Hematopoietic multipotent progenitor cell treated with erythropoietin and hydrocortisone succinate and interleukin-3 and kit ligand, for 8 days (in vitro differentiated cells): ENCODE data around the gene ZNF888.
"Not testable (repeated sequence)": the region's sequence is repeated elsewhere in the genome, so short reads cannot be mapped to it uniquely, and the experiment has no call there.

Experiments
- DNase-seq: peaks from one replicate; pipeline ENCODE4 v3.0.0-alpha.2; 2015

ZNF888 gene

GRCh38 chr19:52941523-52941922 lies 18.3 kb upstream of the ZNF888 start:
- not testable (repeated sequence) for DNase-seq

DNA sequence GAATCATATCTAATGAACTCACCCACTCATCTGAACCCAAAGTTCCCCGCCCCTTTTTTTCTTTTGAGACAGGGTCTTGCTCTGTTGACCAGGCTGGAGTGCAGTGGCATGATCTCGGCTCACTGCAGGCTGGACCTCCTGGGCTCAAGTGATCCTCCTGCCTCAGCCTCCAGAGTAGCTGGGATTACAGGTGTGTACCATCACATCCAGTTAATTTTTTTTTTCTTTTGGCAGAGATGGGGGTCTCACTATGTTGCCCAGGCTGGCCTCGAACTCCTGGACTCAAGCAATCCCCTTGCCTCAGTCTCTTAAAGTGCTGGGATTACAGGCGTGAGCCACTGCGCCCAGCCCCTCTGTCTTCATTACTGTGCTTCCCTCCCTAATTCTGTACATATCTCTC lies 17.7 kb upstream of the ZNF888 start:
- not testable (repeated sequence) for DNase-seq

DNA sequence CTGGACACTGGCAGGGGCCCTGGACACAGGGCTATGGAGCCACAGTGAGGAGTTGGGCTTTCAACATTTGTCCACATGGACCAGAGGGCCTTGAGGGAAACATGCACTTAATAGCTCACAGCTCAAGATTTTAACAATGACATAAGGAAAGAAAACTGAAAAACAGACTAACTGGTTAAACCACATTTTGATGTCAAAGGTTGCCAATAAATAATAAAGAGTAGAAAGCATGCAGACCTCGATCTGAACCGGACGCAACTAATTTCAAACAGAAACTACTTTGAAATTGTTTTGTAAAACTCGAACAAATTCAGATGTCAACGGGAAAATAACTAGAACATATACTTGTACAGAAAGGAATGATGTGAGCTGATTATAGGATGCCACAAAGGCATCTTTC lies 15.5 kb upstream of the ZNF888 start:
- DNase-seq = no peak

DNA sequence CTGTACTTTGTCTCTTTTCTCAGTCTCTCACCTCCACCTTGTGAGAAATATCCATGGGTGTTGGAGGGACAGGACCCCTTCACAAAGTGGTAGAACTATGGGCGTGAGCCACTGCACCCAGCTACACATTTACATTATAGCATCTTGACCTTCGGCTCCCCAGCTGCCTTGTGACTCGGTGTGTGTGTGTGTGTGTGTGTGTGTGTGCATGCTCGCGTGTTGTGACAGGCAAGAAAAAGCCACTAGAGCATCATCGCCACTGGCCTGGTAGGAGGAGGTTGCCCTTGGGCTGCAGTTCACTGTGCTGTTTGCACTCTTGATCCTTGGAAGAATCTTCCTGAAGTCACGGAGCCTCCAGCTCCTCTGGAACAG lies 13.7 kb upstream of the ZNF888 start:
- DNase-seq = no peak

- DNase-seq = peak; percentile 97
Measured at GRCh38 chr19:52936151-52936953, 13.1 kb upstream of the ZNF888 start.

- no peak for DNase-seq
Measured at GRCh38 chr19:52935434-52935833, 12.2 kb upstream of the ZNF888 start.

GRCh38 chr19:52924641-52925040 lies 1.4 kb upstream of the ZNF888 start:
- not testable (repeated sequence) for DNase-seq

- DNase-seq = no peak
Measured at GRCh38 chr19:52923778-52924593, 758 bp upstream of the ZNF888 start.

- no peak for DNase-seq
Measured at GRCh38 chr19:52917531-52917930, 5.7 kb downstream of the ZNF888 start.

DNA sequence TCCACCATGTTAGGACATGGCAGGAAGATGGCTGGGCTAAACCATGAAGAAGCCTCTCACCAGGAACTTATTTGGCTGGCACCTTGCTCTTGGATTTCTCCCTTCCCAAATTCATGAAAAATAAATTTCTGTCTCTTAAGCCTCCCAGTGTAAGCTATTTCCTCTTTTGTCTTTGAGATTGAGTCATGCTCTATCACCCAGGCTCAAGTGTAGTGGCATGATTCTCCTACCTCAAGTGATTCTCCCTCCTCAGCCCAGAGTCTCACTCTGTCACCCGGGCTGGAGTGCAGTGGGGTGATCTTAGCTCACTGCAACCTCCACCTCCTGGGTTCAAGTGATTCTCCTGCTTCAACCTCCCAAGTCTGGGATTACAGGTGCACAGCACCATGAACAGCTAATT lies 12.6 kb downstream of the ZNF888 start:
- no peak for DNase-seq

DNA sequence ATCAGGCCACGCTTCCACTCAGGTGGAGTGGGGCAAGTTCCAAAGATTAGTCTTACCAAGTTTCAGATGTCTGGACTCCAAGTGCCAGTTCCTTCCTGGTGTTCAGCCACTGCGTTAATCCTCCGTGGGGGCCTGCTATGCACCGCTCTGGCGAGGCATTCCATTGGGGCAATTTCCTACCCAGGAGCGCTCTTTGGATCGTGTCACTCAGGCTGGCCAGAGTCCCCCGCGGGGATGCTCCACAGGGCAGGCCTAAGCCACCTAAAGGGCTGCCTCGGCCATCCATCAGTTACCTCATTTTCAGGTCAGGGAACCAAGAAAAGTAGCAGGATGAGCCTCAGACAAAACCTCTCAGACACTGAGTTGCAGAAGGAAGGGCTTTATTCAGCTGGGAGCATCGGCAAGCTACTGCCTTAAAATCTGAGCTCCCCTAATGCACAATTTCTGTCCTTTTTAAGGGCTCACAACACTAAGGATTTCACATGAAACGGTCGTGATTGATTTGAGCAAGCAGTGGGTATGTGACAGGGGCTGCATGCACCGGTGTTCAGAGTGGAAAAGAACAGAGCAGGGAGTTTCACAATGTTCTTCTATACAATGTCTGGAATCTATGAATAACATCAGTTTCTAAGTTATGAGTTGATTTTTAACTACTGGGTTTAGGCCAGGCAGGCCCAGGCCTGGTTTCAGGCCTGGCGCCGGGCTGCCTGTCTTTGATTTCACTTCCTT lies 19.0 kb downstream of the ZNF888 start:
- not testable (repeated sequence) for DNase-seq

DNA sequence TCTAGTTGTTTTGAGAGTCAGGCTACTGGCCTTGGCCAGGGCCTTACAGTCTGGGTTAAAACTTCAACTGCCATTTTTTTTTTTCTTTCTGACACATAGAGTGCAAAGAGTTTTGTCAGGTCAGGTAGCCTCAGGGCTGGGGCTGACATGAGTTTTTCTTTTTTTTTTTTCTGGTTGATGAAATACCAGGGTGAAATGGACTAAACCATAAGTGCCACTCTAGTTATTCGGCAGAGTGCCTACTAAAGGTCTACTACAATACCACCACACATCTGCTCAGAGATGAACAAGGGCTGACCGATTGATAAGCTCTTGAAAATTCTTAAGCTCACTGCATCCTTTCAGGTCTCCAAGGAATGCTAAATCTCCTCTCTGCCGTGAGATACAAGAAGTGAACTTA lies 21.4 kb downstream of the ZNF888 start:
- no peak for DNase-seq

GRCh38 chr19:52898596-52898995 lies 24.6 kb downstream of the ZNF888 start:
- DNase-seq = not testable (repeated sequence)

GRCh38 chr19:52898101-52898500 lies 25.1 kb downstream of the ZNF888 start:
- no peak for DNase-seq

DNA sequence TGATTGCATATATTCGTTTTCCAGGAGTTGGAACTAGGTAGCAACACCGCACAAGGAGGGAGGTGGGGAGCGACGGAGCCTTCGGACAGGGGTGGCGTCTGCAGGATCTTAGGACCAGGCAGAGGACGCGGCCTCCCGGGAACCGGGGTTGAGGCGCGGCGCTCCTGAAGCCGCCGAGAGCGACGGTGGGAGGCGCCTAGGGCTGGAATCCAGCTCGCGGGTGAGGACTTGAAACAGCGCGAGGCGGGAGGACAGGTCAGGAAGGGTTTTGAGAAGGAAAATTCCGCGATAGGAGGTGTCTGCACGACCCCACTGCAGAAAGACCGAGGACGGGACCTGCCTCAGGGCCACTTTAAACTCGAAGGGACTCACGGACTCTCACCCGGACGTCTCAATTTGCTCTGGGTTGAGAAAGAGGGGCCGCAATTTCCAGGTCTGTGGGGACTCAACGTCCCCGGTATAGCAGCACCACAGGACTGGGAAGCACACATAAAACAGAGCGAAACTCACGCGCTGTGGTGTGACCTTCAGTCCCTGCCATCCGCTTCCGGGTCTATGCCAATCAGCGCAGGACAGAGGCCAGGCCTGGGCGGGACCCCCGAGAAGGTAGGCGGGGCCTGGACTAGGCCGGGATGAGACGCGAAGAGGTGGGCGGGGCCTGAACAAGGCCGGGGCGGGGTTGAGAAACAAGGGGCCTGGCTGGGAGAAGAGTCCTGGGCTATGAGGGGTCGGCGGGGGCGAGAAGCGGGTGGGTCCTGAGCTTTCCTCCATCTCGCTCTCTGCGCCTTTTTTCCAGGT lies 25.9 kb downstream of the ZNF888 start, which contains the start of gene ZNF320:
Gene ZNF320 (minus strand): TSS at position 498 of the 798 bp plus-strand sequence. CDS start 7,380 bp downstream, outside the sequence.
- peak; percentile 96 for DNase-seq

DNA sequence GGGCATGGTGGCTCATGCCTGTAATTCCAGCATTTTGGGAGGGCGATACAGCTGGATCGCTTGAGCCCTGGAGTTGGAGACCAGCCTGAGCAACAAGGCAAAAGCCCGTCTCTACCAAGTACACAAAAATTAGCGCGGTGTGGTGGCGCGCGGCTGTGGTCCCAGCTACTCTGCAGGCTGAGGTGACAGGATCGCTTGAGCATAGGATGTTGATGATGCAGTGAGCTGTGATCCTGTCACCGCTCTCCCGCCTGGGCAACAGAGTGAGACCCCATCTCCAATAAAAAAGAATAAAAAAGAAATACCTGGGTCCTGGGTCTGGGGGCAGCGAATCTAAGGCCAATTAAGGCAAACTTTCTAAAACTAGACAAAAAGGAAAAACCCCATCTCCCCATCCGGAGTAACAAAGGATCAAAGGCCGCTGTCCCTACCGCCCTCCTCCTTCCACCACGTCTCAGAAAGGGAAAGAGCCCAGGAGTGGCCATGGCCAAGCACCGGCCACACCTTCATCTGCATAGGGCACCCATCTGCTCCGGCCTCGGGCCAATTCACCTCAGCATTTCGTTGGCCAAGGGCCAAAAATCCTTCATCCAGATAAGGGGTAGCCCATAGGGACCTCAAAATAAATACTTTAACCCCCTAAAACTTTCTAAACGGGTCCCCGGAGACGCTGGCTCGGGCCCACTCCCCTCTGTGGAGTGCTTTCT lies 26.6 kb downstream of the ZNF888 start:
- DNase-seq = peak; percentile 67

GRCh38 chr19:52891336-52891735 lies 31.9 kb downstream of the ZNF888 start:
- no peak for DNase-seq

- no peak for DNase-seq
Measured at GRCh38 chr19:52889931-52890330, 33.3 kb downstream of the ZNF888 start.

DNA sequence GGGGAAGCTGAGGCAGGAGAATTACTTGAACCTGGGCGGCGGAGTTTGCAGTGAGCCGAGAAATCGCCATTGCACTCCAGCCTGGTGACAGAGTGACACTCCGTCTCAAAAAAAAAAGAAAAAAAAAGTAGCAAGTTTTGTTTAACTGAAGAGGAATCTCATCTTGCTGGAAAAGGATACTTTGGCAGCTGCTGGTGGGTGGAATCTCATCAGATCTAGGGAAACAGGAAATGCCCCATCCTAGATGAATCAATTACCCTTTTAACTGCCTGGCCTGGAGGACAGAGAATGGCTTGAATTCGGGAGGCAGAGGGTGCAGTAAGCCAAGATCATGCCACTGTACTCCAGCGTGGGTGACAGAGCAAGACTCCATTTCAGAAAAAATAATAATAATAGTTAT lies 34.2 kb downstream of the ZNF888 start:
- no peak for DNase-seq

GRCh38 chr19:52880895-52881389 lies 42.3 kb downstream of the ZNF888 start:
- DNase-seq = no peak

GRCh38 chr19:52872996-52873395 lies 50.2 kb downstream of the ZNF888 start:
- not testable (repeated sequence) for DNase-seq

- DNase-seq = no peak
Measured at GRCh38 chr19:52871466-52871865, 51.8 kb downstream of the ZNF888 start.
